Liver (tissue), 3 donors: ENCODE data around the gene CLEC4C.

Source experiments
- ATF3 ChIP-seq: IDR thresholded peaks from 2 replicates; pipeline ENCODE4 v1.6.1; 2016; ENCODE audit warnings: antibody characterized with exemption
- CTCF ChIP-seq: fragments of 150-350 bp; IDR thresholded peaks from 2 replicates; pipeline ENCODE4 v1.5.1; 2017; ENCODE audit warnings: improper control_type of control experiment, low read depth, low read length; ENCODE audit not compliant: missing input control
- EGR1 ChIP-seq, 2 donors: IDR thresholded peaks; 2 replicates each; pipeline ENCODE4 v1.6.1; 2016 to 2018; ENCODE audit warnings: antibody characterized with exemption in 2 of 2, low read depth in 2 of 2
- FOXA1 ChIP-seq: IDR thresholded peaks from 2 replicates; pipeline ENCODE4 v1.6.1; 2016; ENCODE audit warnings: antibody characterized with exemption
- FOXA2 ChIP-seq: IDR thresholded peaks from 2 replicates; pipeline ENCODE4 v1.6.1; 2016; ENCODE audit warnings: antibody characterized with exemption
- HNF4G ChIP-seq: IDR thresholded peaks from 2 replicates; pipeline ENCODE4 v1.6.1; 2016; ENCODE audit warnings: antibody characterized with exemption
- JUND ChIP-seq, 2 donors: IDR thresholded peaks; 2 replicates each; pipeline ENCODE4 v1.6.1; 2016; ENCODE audit warnings: antibody characterized with exemption in 2 of 2
- MAX ChIP-seq: IDR thresholded peaks from 2 replicates; pipeline ENCODE4 v1.6.1; 2016; ENCODE audit warnings: antibody characterized with exemption
- REST ChIP-seq: IDR thresholded peaks from 2 replicates; pipeline ENCODE4 v1.6.1; 2016; ENCODE audit warnings: antibody characterized with exemption, mild to moderate bottlenecking
- RXRA ChIP-seq, 2 donors: IDR thresholded peaks; 2 replicates each; pipeline ENCODE4 v1.6.1; 2017 to 2018; ENCODE audit warnings: antibody characterized with exemption in 2 of 2, mild to moderate bottlenecking in 1 of 2
- TAF1 ChIP-seq: conservative IDR thresholded peaks from 2 replicates; pipeline ENCODE4 v1.6.1; 2016; ENCODE audit warnings: antibody characterized with exemption, mild to moderate bottlenecking
- YY1 ChIP-seq: IDR thresholded peaks from 2 replicates; pipeline ENCODE4 v1.6.1; 2016; ENCODE audit warnings: antibody characterized with exemption, mild to moderate bottlenecking
- donor health status: healthy.
- donor health status: healthy.

GRCh38 chr12:7784701-7785100 lies 37.5 kb upstream of the CLEC4C start:
- TF ChIP-seq CTCF (no peak), RXRA (IDR thresholded peaks at IDR 0.05) (no peak), REST (no peak), ATF3 (no peak), MAX (no peak), YY1 (no peak), FOXA2 (no peak), JUND (IDR thresholded peaks at IDR 0.05) (no peak), EGR1 (IDR thresholded peaks at IDR 0.05; ENCODE audit: low read depth in 2 of 2) (no peak), HNF4G (no peak), TAF1 (no peak), FOXA1 (no peak)
